ENCODE measurements around the gene AUNIP.

Gene AUNIP

GRCh38 chr1:25811384-25812082 is 47.7 kb downstream of the AUNIP start:
- DNase-seq (ENCODE audit: low read depth in 2 of 3, low spot score in 1 of 3): no peak

DNA sequence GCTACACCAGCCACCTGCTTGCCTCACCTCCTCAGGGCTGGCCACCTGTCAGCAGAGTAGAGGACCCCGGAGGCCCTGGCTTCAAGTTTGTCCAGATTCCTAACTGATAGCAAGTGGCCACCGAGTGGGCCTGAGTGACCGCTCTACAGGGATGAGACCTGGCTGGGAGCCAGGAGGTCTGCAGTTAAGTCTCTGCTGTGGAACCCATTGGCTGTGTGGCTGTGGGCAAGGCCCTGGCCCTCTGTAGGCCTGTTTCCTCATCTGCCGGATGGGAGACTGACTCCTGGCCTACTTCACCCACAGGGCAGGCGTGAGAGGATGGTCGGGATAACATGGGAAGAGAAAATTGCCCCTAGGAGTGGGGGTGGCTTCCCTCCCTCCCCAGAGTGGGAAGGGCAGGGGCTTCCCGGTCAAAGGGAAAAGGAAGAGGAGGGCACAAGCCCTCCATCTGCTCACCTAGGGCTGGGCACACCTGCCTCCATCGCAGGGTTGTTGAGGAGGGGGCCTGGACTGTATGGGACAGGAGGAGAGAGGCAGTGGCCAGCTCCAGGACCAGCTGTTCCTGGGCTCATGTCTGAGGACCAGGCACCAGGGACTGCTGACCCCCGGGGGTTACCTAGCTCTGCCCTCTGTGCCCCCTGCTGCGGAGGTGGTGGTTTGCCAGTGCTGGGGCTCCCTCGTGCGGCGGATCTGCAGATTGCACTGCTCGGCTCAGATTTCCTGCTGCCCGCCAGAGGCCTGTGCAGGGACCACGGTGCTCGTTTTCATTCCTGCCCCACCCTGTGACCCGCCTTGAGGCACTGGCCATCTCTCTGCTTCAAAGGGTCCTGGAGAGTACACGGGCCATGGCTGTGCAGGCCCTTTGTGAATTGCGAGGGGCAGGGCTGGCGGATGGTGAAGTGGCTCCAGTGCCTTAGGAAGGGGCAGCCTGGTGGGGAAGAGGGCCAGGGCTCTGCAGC is 48.6 kb downstream of the AUNIP start:
- peak; percentile 53 to 85 (median 63) for DNase-seq (ENCODE audit: low read depth in 2 of 3, low spot score in 1 of 3)

- no peak for DNase-seq (ENCODE audit: low read depth in 2 of 3, low spot score in 1 of 3)
Measured at GRCh38 chr1:25809929-25810328, 49.3 kb downstream of the AUNIP start.

DNA sequence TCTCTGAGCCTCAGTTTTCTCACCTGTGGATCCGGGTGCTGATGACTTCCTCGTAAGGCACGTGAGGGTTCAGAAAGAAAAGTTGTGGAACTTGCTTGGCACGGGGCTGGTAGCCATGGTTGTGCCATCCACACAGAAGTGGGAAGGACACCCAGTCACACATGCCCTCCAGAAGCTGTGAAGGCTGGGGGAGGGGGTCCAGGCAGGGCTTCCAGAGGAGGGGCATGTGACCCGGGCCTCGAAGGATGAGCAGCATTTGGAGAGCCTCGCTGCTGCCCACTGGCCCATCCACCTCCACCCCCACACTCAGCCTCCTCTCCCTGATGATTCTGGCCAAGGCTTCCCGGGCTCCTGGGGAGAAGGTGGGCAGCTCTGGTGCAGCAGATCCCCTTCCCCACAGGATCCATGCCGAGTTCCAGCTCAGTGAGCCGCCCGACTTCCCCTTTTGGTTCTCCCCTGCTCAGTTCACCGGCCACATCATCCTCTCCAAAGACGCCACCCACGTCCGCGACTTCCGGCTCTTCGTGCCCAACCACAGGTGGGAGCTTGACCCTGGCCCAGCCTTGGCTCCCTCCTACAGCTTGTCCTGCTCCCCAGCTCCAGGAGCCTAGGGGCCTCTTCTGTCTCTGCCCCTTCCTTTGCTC is 49.9 kb downstream of the AUNIP start:
- DNase-seq (ENCODE audit: low read depth in 2 of 3, low spot score in 1 of 3): no peak

- no peak for DNase-seq (ENCODE audit: low read depth in 2 of 3, low spot score in 1 of 3)
Measured at GRCh38 chr1:25808481-25809244, 50.6 kb downstream of the AUNIP start.

GRCh38 chr1:25807480-25808390 is 51.5 kb downstream of the AUNIP start:
- no peak for DNase-seq (ENCODE audit: low read depth in 2 of 3, low spot score in 1 of 3)

- no peak for DNase-seq (ENCODE audit: low read depth in 2 of 3, low spot score in 1 of 3)
Measured at GRCh38 chr1:25806418-25806817, 52.8 kb downstream of the AUNIP start.

DNA sequence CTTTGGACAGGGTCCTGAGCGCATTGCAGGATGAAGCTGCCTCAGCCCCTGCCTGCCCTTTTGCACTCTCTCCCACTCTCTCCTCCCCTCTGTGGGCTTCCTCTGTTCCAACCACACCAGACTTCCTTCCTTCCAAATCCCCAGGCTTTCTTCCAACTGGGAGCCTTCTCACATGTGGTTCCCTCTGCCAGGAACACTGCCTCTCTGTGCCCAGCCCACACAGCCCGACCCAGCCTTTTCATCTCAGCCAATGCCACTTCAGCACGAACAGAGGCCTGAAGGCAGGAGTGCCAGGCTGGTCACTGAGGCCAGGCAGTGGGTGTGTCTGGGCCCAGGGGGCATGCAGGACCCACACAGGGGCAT is 53.4 kb downstream of the AUNIP start:
- no peak for DNase-seq (ENCODE audit: low read depth in 2 of 3, low spot score in 1 of 3)

GRCh38 chr1:25804964-25805862 is 54.0 kb downstream of the AUNIP start:
- no peak for DNase-seq (ENCODE audit: low read depth in 2 of 3, low spot score in 1 of 3)

- DNase-seq (ENCODE audit: low read depth in 2 of 3, low spot score in 1 of 3): no peak
Measured at GRCh38 chr1:25804244-25804963, 54.9 kb downstream of the AUNIP start.

DNA sequence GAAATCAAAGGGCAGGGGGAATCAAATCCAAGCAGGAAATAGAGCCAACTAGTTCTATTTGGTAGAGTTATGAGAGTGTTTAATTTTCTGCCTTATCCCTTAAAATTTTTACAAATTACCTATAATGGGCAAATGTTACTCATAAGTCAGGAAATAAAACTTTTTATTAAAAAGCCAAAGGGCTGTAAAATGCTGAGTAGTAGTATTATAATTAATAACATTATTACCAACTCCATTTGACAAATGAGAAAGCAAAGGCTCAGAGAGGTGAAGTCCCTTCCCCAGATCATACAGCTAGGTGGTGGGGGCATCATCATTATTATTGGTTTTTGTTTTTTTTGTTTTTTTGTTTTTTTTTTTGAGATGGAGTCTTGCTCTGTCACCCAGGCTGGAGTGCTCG is 55.9 kb downstream of the AUNIP start:
- no peak for DNase-seq (ENCODE audit: low read depth in 2 of 3, low spot score in 1 of 3)

DNA sequence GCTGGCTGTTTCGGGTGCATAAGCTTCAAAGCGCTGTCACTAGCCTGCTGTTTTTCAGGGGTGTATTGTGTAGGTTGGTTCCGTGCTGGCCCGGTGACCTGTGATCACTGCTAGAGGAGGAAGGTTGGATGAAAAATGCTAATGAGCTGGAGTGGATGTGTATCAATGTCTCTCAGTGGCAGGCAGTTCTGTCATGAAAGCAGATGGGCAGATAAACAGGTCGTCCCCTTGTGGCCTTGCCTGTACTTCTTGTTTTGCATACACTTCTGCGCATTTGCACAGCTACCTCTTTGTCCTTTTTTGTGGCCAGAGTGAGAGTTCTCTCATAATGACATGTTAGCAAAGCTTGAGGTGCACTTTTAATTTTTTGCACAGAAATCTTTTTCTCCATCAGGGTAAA is 56.3 kb downstream of the AUNIP start:
- no peak for DNase-seq (ENCODE audit: low read depth in 2 of 3, low spot score in 1 of 3)

DNA sequence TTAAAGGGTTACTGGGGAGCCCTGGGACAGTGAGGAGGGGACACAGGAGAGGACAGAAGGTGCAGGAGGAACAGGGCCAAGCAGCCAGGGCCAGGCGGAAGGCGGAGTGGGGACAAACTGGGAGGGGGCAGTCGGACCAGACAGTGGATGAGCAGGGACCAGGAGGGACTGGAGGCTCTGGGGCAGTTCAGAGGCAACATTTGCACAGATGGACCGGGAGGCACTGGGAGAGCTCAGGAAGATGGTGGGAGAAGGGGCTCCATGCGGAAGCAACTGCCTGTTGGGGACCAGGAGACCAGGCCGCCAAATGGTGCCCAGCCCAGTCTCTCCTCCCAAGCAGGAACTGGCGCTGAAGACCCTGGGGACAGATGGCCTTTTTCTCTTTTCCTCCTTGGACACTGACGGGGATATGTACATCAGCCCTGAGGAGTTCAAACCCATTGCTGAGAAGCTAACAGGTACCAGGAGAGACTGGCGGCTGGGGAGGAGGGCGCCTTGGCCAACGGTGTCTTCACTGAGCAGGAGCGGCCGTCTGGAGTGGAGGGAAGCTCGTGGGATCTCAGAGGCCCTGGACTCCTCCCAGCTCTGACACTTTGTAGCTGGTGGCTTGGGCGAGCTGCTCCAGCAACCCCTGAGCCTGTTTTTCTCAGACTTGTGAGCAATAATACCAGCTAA is 58.4 kb downstream of the AUNIP start:
- DNase-seq (ENCODE audit: low read depth in 2 of 3, low spot score in 1 of 3): no peak

DNA sequence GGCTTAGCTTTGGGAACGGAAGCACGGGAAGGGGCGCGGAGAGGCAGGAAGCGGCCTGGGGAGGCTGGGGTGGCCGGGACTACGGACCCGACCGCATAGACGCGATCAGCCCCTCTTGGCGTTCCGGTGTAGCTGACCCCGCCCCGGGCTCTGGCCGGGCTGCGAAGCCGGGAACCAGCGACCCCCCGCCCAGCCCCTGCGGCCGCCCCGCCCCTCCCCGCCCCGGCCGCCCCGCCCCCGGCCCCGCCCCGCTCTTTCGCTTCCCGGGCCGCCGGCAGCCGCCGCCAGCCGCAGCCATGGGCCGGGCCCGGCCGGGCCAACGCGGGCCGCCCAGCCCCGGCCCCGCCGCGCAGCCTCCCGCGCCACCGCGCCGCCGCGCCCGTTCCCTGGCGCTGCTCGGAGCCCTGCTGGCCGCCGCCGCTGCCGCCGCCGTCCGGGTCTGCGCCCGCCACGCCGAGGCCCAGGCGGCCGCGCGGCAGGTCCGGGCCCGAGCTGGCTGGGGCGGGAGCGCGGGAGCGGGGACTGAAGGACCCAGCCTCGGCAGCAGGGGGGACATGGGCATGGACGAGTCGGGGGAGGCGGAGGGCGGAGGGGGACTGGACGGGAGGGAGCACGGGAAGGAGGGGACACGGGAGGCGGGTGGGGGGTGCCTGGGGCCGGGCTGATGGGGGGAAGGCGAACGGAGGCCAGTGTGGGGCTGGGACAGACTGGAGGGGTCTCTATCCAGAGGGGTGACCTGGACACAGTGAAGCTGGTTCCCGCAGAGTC is 59.1 kb downstream of the AUNIP start, which contains the start of gene SELENON:
Gene SELENON (plus strand): TSS at position 259 of the 768 bp plus-strand sequence. CDS start 38 bp downstream, at position 297.
- DNase-seq (ENCODE audit: low read depth in 2 of 3, low spot score in 1 of 3): no peak

DNA sequence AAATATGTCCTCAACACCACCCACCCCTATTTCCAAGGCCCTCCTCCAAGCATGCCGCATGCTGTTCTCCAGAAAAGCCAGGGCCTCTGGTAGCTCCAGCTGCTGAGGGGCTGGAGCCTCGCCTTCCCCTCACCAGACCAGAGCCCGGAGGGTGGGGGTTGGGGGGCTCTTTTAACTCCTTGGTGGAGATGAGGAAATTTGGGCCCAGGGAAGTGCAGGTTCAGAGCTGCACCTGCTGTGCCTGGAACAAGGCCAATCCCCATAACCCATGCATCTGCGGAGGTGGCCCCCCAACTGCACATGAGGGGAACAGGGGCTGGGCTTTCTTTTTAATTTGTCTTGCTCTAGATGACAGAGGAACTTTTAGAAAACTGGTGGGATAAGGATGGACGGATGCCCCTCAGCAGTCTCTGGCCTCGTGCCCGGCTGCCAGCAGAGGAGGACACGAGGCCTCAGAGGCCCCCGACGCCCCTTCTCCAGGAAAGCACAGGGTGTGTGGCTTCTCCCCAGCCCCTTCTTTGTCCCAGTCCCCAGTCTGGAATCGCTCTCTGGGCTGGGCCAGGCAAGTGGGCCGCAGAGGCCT is 59.8 kb downstream of the AUNIP start:
- DNase-seq (ENCODE audit: low read depth in 2 of 3, low spot score in 1 of 3): no peak

DNA sequence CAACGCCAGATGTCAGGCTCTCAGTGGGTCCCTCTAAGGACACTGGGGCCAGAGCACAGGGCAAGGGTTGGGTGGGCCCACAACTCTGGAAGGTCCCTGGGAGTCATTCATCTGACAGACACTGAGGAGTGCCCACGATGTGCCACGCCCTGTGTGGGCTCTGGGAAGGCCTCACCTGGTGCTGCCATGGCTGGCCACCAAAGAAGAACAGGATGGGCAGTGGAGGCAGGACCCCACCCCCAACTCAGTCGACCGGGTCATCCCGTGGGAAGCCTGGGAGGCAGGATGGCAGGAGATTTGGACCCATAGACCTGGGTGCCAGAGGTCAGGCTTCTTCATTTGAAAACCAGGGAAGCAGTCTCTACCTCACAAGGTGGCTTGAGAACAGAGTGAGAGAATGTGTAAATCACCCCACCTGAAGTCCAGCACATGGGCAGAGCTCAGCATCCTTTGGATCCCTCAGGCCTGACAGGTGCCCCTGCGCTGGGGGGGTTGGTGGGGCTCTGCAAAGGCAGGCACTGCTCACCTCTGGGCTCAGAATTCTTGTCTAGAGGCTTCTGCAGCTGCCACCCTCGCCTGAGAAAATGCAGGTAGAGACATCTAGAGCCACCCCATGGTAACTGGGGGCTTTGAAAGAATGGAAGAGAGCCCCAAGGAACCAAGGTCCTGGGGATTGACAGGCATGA is 60.4 kb downstream of the AUNIP start:
- no peak for DNase-seq (ENCODE audit: low read depth in 2 of 3, low spot score in 1 of 3)
